SHP77 (cell line): ENCODE measurements around the gene CES2.
"Not testable (repeated sequence)": the region's sequence is repeated elsewhere in the genome, so short reads cannot be mapped to it uniquely, and the experiment has no call there.

Source experiments
- DNase-seq, 2 experiments: peaks; one replicate each; lab custom pipeline; 2025; lab: John Stamatoyannopoulos, UW

Gene CES2

GRCh38 chr16:66935314-66936011 lies at the start of gene CES2:
Gene CES2 (plus strand): TSS chr16:66935516. CDS start chr16:66935636, 120 bp downstream.
- DNase-seq = no peak

- DNase-seq = no peak
Observed at GRCh38 chr16:66886321-66886720, 49.0 kb upstream of the CES2 start.

- DNase-seq = no peak
Observed at GRCh38 chr16:66886914-66887313, 48.4 kb upstream of the CES2 start.

GRCh38 chr16:66888647-66889615 lies 46.4 kb upstream of the CES2 start:
- no peak for DNase-seq

- DNase-seq = no peak
Observed at GRCh38 chr16:66889622-66890021, 45.7 kb upstream of the CES2 start.

GRCh38 chr16:66890799-66891198 lies 44.5 kb upstream of the CES2 start:
- no peak for DNase-seq

GRCh38 chr16:66891360-66891759 lies 44.0 kb upstream of the CES2 start:
- no peak for DNase-seq

GRCh38 chr16:66891797-66892196 lies 43.5 kb upstream of the CES2 start:
- no peak for DNase-seq

GRCh38 chr16:66894055-66894454 lies 41.3 kb upstream of the CES2 start:
- no peak for DNase-seq

GRCh38 chr16:66894948-66895688 lies 40.2 kb upstream of the CES2 start:
- DNase-seq = peak; percentile 52 to 68

- DNase-seq = no peak
Observed at GRCh38 chr16:66895689-66895979, 39.7 kb upstream of the CES2 start.

- DNase-seq = no peak
Observed at GRCh38 chr16:66895999-66896398, 39.3 kb upstream of the CES2 start.

- not testable (repeated sequence) for DNase-seq
Observed at GRCh38 chr16:66896682-66897081, 38.6 kb upstream of the CES2 start.

- DNase-seq = no peak
Observed at GRCh38 chr16:66898207-66898606, 37.1 kb upstream of the CES2 start.

- DNase-seq = no peak
Observed at GRCh38 chr16:66898933-66899309, 36.4 kb upstream of the CES2 start.

GRCh38 chr16:66899310-66899944 lies 35.9 kb upstream of the CES2 start:
- no peak for DNase-seq

- peak; percentile 45 to 52 for DNase-seq
Observed at GRCh38 chr16:66899945-66900710, 35.2 kb upstream of the CES2 start.

- DNase-seq = no peak
Observed at GRCh38 chr16:66900721-66901441, 34.4 kb upstream of the CES2 start.

GRCh38 chr16:66901626-66902025 lies 33.7 kb upstream of the CES2 start:
- no peak for DNase-seq

GRCh38 chr16:66902648-66903543 lies 32.4 kb upstream of the CES2 start:
- no peak for DNase-seq
